Breast epithelium (tissue), 3 donors: Measurements from ENCODE around the gene YY1.

ENCODE experiments used
- CTCF ChIP-seq, 3 donors: fragments of 450-650 bp; IDR thresholded peaks; one replicate each; pipeline ENCODE4 v1.5.1; 2016 to 2017; ENCODE audit warnings: antibody characterized with exemption in 3 of 3, mild to moderate bottlenecking in 3 of 3, moderate library complexity in 3 of 3
- POLR2A ChIP-seq: fragments of 450-650 bp; IDR thresholded peaks from one replicate; pipeline ENCODE4 v1.6.1; 2016; ENCODE audit warnings: antibody characterized with exemption, mild to moderate bottlenecking, moderate library complexity

- no peak for TF ChIP-seq POLR2A
- no peak for TF ChIP-seq CTCF (IDR thresholded peaks at IDR 0.05)
These were observed 1.1 kb upstream of the YY1 start for GRCh38 chr14:100237735-100238418.
